Measurements from ENCODE around the gene TIMM10B.

The TIMM10B gene

DNA sequence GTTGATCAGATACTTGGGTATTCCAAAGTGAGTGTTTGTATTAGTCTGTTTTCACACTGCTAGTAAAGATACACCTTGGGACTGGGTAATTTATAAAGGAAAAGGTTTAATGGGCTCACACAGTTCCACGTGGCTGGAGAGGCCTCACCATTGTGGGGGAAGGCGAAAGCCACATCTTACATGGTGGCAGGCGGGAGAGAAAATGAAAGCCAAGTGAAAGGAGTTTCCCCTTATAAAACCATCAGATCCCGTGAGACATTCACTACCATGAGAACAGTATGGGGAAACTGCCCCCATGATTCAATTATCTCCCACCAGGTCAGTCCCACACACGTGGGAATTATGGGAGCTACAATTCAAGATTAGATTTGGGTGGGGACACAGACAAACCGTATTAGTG is 7.0 kb downstream of the TIMM10B start:
- TF ChIP-seq, protein P1, sequence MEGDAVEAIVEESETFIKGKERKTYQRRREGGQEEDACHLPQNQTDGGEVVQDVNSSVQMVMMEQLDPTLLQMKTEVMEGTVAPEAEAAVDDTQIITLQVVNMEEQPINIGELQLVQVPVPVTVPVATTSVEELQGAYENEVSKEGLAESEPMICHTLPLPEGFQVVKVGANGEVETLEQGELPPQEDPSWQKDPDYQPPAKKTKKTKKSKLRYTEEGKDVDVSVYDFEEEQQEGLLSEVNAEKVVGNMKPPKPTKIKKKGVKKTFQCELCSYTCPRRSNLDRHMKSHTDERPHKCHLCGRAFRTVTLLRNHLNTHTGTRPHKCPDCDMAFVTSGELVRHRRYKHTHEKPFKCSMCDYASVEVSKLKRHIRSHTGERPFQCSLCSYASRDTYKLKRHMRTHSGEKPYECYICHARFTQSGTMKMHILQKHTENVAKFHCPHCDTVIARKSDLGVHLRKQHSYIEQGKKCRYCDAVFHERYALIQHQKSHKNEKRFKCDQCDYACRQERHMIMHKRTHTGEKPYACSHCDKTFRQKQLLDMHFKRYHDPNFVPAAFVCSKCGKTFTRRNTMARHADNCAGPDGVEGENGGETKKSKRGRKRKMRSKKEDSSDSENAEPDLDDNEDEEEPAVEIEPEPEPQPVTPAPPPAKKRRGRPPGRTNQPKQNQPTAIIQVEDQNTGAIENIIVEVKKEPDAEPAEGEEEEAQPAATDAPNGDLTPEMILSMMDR (conservative IDR thresholded peaks at IDR 0.05; ENCODE audit: low read depth, low read length) = no peak
- H2AFZ ChIP-seq (ENCODE audit: low read depth) = no peak overlapping the region
- H3K4me1 ChIP-seq (ENCODE audit: low read depth, poor library complexity, severe bottlenecking) = peaks cover 3% of the 10 kb centered on the region
- H3K4me2 ChIP-seq = no peak overlapping the region
- peaks cover 5% of the 10 kb centered on the region; the same call in 1 of the 2 replicates for H3K79me2 ChIP-seq (ENCODE audit: insufficient read depth, low read depth)
- 0 out of 2 replicates have a peak, but pooled peaks cover under 1% of the 10 kb centered on the region for H3K36me3 ChIP-seq (ENCODE audit: insufficient read depth)
- no peak overlapping the region for H3K4me3 ChIP-seq (IDR thresholded peaks at IDR 0.05; ENCODE audit: insufficient read depth, low read depth, low read length)
- H3K27me3 ChIP-seq (ENCODE audit: insufficient read depth, low read depth) = no peaks in the 10 kb centered on the region
- H3K9ac ChIP-seq = no peak overlapping the region
- H4K20me1 ChIP-seq (ENCODE audit: insufficient read depth) = no peaks in the 10 kb centered on the region; the same call in 1 of the 2 replicates
- H3K27ac ChIP-seq = no peak overlapping the region

DNA sequence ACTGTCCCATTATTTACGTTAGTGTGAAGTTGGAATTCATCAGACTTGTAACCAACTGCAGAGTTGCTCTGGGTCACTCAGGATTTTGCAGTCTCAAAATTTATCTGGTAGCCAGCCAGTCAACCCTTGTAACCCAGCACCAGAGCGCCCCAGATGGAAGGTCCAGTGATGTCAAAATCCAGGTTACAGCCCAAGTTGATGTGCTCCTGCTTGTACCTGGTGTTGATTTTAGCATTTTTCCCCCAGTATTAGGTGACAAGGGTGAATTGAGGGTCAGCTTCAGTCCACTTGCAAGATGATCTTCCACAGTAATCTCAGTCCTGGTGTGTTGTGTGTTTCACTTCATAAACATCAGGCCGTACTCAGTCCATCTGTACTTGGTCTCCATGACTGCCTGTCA is 7.5 kb downstream of the TIMM10B start:
- Histone ChIP-seq H2AFZ (ENCODE audit: low read depth) (no peak overlapping the region), H3K4me1 (ENCODE audit: low read depth, poor library complexity, severe bottlenecking) (no peaks in the 10 kb centered on the region), H3K36me3 (ENCODE audit: insufficient read depth) (no peaks in the 10 kb centered on the region)

DNA sequence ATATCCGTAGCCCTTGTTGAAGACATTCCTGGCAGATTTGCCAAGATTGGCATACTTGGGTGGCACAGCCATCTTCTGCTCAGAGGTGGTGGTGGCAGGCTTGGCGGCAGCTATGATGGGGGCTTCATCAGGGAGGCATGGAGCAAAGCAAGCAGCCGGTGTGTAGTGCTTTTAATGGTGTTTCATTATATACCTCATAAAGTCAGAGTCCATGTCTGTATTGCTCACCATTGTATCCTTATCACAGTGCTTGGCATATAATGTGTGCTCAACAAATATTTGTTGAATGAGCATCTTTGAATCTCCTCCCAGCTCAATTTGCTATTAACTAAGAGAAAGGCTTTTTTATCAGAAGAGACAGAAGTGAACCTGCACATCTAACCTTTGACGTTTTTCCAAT is 8.0 kb downstream of the TIMM10B start:
- H3K36me3 ChIP-seq (ENCODE audit: insufficient read depth) = no peaks in the 10 kb centered on the region
- H4K20me1 ChIP-seq (ENCODE audit: insufficient read depth) = no peaks in the 10 kb centered on the region; the same call in 1 of the 2 replicates
- TF ChIP-seq, protein P1 (conservative IDR thresholded peaks at IDR 0.05; ENCODE audit: low read depth, low read length) = no peak

More for the DNA sequence above, 7.5 kb downstream of the TIMM10B start:
- TF ChIP-seq, protein P1 (conservative IDR thresholded peaks at IDR 0.05; ENCODE audit: low read depth, low read length) = no peak
- Histone ChIP-seq H3K79me2 (ENCODE audit: insufficient read depth, low read depth) (no peaks in the 10 kb centered on the region), H3K4me3 (IDR thresholded peaks at IDR 0.05; ENCODE audit: insufficient read depth, low read depth, low read length) (no peak overlapping the region), H3K4me2 (no peak overlapping the region), H3K9ac (no peak overlapping the region), H3K27me3 (ENCODE audit: insufficient read depth, low read depth) (no peaks in the 10 kb centered on the region), H3K27ac (no peak overlapping the region), H4K20me1 (ENCODE audit: insufficient read depth) (no peaks in the 10 kb centered on the region; the same call in 1 of the 2 replicates)

DNA sequence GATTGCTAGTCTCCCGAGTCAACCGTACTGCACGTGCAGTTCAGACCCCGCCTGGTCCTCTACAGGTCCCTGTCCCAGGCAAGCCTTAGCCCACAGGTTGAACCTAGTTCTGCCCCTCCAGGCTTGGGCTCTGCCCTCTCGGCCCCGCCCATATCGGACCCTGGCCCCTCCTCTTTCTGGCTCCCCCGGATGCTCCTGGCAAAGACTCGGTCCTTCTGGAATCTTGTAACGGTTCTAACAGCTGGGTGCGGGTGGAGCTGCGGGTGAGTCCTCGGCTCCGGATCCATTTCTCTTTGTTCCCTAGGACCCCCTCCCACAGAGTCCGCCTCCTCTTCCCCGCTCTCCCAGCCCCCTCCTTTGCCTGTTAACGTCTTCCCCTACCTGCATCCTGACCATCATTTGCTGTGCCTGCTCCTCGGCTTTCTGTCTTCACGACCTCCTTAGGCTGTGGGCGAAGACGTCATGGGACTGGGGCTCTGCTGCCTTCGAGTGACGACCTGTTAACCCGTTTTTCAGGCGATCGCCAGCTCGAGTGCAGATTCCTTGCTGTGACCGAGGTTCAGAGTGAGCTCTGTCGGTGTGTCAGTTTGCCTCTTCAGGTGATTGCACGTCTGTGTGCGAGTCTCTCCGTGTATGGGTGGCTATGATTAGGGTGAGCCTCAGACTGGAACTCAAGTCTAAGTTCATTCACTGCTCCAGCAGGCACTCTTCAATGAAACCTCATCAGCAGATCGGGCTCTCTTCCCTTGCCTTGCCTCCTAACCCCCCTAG is 16.0 kb downstream of the TIMM10B start, which contains the start of gene DNHD1:
Gene DNHD1 (plus strand): TSS at position 212 of the 771 bp plus-strand sequence. CDS start 936 bp downstream, outside the sequence.
- H3K79me2 ChIP-seq (ENCODE audit: insufficient read depth, low read depth) = no peaks in the 10 kb centered on the region
- no peaks in the 10 kb centered on the region for H3K27me3 ChIP-seq (ENCODE audit: insufficient read depth, low read depth)
- H3K4me3 ChIP-seq (IDR thresholded peaks at IDR 0.05; ENCODE audit: insufficient read depth, low read depth, low read length) = no peak within 1 kb of the TSS
- H3K4me1 ChIP-seq (ENCODE audit: low read depth, poor library complexity, severe bottlenecking) = no peaks in the 10 kb centered on the region
- H2AFZ ChIP-seq (ENCODE audit: low read depth) = no peak within 1 kb of the TSS
- H4K20me1 ChIP-seq (ENCODE audit: insufficient read depth) = no peaks in the 10 kb centered on the region
- TF ChIP-seq, protein P1 (conservative IDR thresholded peaks at IDR 0.05; ENCODE audit: low read depth, low read length) = no peak
- no peaks in the 10 kb centered on the region for H3K36me3 ChIP-seq (ENCODE audit: insufficient read depth)
- no peak within 1 kb of the TSS for H3K4me2 ChIP-seq
- no peak within 1 kb of the TSS for H3K9ac ChIP-seq
- H3K27ac ChIP-seq = no peak within 1 kb of the TSS

More for the DNA sequence above, 8.0 kb downstream of the TIMM10B start:
- Histone ChIP-seq H3K27ac (no peak overlapping the region), H3K4me1 (ENCODE audit: low read depth, poor library complexity, severe bottlenecking) (no peaks in the 10 kb centered on the region), H3K27me3 (ENCODE audit: insufficient read depth, low read depth) (no peaks in the 10 kb centered on the region), H3K4me3 (IDR thresholded peaks at IDR 0.05; ENCODE audit: insufficient read depth, low read depth, low read length) (no peak overlapping the region), H3K9ac (no peak overlapping the region), H3K4me2 (no peak overlapping the region), H2AFZ (ENCODE audit: low read depth) (no peak overlapping the region), H3K79me2 (ENCODE audit: insufficient read depth, low read depth) (no peaks in the 10 kb centered on the region)

Data from KMS-11 (cell line).